ENCODE measurements around the gene ARL15. TPM values are rescaled to one million over a fixed set of nuclear protein-coding genes. Genes with fewer than 3 reads are reported as not detected.

The ARL15 gene
- total and polyA plus RNA-seq, 4 donors = 5.0 to 24.8 (median 13.3) TPM

GRCh38 chr5:54221135-54221534 lies 89.2 kb downstream of the ARL15 start:
- Histone ChIP-seq H3K9ac (ENCODE audit: low read depth in 1 of 2, low read length in 2 of 2) (peak overlapping the region in 1 of 2 donors; percentile 72), H3K36me3 (ENCODE audit: control insufficient read depth in 4 of 4, insufficient read depth in 3 of 4, low read depth in 1 of 4, low read length in 3 of 4) (no peaks in the 10 kb centered on the region), H3K4me3 (ENCODE audit: low read depth in 1 of 3, low read length in 3 of 3) (peak overlapping the region in 2 of 3 donors; percentile 5 to 60), H3K4me1 (ENCODE audit: control insufficient read depth in 4 of 4, insufficient read depth in 4 of 4, low read length in 3 of 4) (peaks cover 0 to 4% (median 0%) of the 10 kb centered on the region in 4 donors), H3K9me3 (ENCODE audit: control insufficient read depth in 4 of 4, low read length in 3 of 4) (no peaks in the 10 kb centered on the region), H3K27ac (ENCODE audit: low read depth in 1 of 2, low read length in 2 of 2) (no peak overlapping the region), H3K27me3 (ENCODE audit: control insufficient read depth in 4 of 4, insufficient read depth in 4 of 4, low read length in 3 of 4) (no peaks in the 10 kb centered on the region)
- no peak for DNase-seq (ENCODE audit: low spot score)
- 88% methylated on average over 1 of the region's 1 CpG for whole genome bisulfite sequencing
- TF ChIP-seq EGR1 (IDR thresholded peaks at IDR 0.05; ENCODE audit: low read depth in 2 of 2) = no peak
- TF ChIP-seq JUND (IDR thresholded peaks at IDR 0.05) = no peak
- no peak for TF ChIP-seq CTCF (IDR thresholded peaks at IDR 0.05; ENCODE audit: low read depth, low read length, missing input control)
- no peak for TF ChIP-seq ZBTB33 (IDR thresholded peaks at IDR 0.05)
- TF ChIP-seq GABPA (IDR thresholded peaks at IDR 0.05 in 1 of 2, conservative IDR thresholded peaks at IDR 0.05 in 1 of 2) = no peak
- TF ChIP-seq RAD21 (IDR thresholded peaks at IDR 0.05) = no peak
- TF ChIP-seq ATF3 (IDR thresholded peaks at IDR 0.05) = no peak
- no peak for TF ChIP-seq MAX (IDR thresholded peaks at IDR 0.05)
- TF ChIP-seq FOXA2 (IDR thresholded peaks at IDR 0.05) = no peak
- no peak for TF ChIP-seq REST (IDR thresholded peaks at IDR 0.05)
- TF ChIP-seq NR2F2 (IDR thresholded peaks at IDR 0.05) = no peak

- 40% methylated on average over 12 of the region's 12 CpGs for WGBS
- H3K36me3 ChIP-seq (ENCODE audit: control insufficient read depth in 4 of 4, insufficient read depth in 3 of 4, low read depth in 1 of 4, low read length in 3 of 4) = no peaks in the 10 kb centered on the region
- TF ChIP-seq NR2F2 (IDR thresholded peaks at IDR 0.05) (no peak), TAF1 (conservative IDR thresholded peaks at IDR 0.05) (peak; percentile 49), SP1 (IDR thresholded peaks at IDR 0.05) (no peak)
- H3K9me3 ChIP-seq (ENCODE audit: control insufficient read depth in 4 of 4, low read length in 3 of 4) = no peaks in the 10 kb centered on the region
- no peaks in the 10 kb centered on the region for H3K27me3 ChIP-seq (ENCODE audit: control insufficient read depth in 4 of 4, insufficient read depth in 4 of 4, low read length in 3 of 4)
- H3K4me1 ChIP-seq (ENCODE audit: control insufficient read depth in 4 of 4, insufficient read depth in 4 of 4, low read length in 3 of 4) = peaks cover 0 to 4% (median 0%) of the 10 kb centered on the region in 4 donors
- H3K4me3 ChIP-seq (ENCODE audit: low read depth in 1 of 3, low read length in 3 of 3) = peak overlapping the region; percentile 60 to 76 (median 61)
- H3K27ac ChIP-seq (ENCODE audit: low read depth in 1 of 2, low read length in 2 of 2) = peak overlapping the region; percentile 45 to 51
- DNase-seq (ENCODE audit: low spot score) = no peak
- peak overlapping the region; percentile 72 to 93 for H3K9ac ChIP-seq (ENCODE audit: low read depth in 1 of 2, low read length in 2 of 2)
Measured at GRCh38 chr5:54220230-54221040, 89.9 kb downstream of the ARL15 start.

All from liver (tissue), 9 donors.